Mesenchymal stem cell (in vitro differentiated cells and primary cell): ENCODE data around the gene TMEM205.
A peak's percentile ranks its signal among the peaks of the same experiment; 100 is the strongest.
"Not testable (repeated sequence)": the region's sequence is repeated elsewhere in the genome, so short reads cannot be mapped to it uniquely, and the experiment has no call there.

ENCODE experiments used
- DNase-seq: peaks from one replicate; pipeline ENCODE4 v3.0.0-alpha.2; 2013
- H2AFZ ChIP-seq: one replicate; pipeline ENCODE4 v1.6.1; 2013; ENCODE audit warnings: low read depth, mild to moderate bottlenecking, control low read depth, inconsistent platforms, low read length, moderate library complexity
- H2AK5ac ChIP-seq: 2 replicates; pipeline ENCODE4 v1.6.1; 2013; ENCODE audit warnings: low read length, moderate library complexity, mild to moderate bottlenecking, inconsistent platforms; ENCODE audit not compliant: severe bottlenecking
- H2BK120ac ChIP-seq: one replicate; pipeline ENCODE4 v1.6.1; 2013; ENCODE audit warnings: low read depth, mild to moderate bottlenecking, inconsistent platforms, low read length, moderate library complexity
- H2BK12ac ChIP-seq, 2 experiments: one replicate each; pipeline ENCODE4 v1.6.1; 2013; ENCODE audit warnings: inconsistent platforms in 2 of 2, low read length in 2 of 2, mild to moderate bottlenecking in 2 of 2, moderate library complexity in 2 of 2, control low read depth in 1 of 2
- H2BK15ac ChIP-seq: one replicate; pipeline ENCODE4 v1.6.1; 2013; ENCODE audit warnings: mild to moderate bottlenecking, low read depth, inconsistent platforms; ENCODE audit not compliant: poor library complexity, severe bottlenecking
- H2BK5ac ChIP-seq: 2 replicates; pipeline ENCODE4 v1.6.1; 2013; ENCODE audit warnings: low read depth, mild to moderate bottlenecking, low read length, control low read depth, inconsistent platforms; ENCODE audit not compliant: poor library complexity, severe bottlenecking
- H3K14ac ChIP-seq, 2 experiments: one replicate each; pipeline ENCODE4 v1.6.1; 2013; ENCODE audit warnings: inconsistent platforms in 2 of 2, low read length in 2 of 2, control low read depth in 1 of 2, mild to moderate bottlenecking in 1 of 2, moderate library complexity in 1 of 2
- H3K18ac ChIP-seq, 2 experiments: one replicate each; pipeline ENCODE4 v1.6.1; 2013; ENCODE audit warnings: inconsistent platforms in 2 of 2, low read length in 2 of 2, control low read depth in 1 of 2, low read depth in 1 of 2, mild to moderate bottlenecking in 1 of 2
- H3K23ac ChIP-seq, 2 experiments: one replicate each; pipeline ENCODE4 v1.6.1; 2013; ENCODE audit warnings: inconsistent platforms in 2 of 2, low read length in 2 of 2, mild to moderate bottlenecking in 2 of 2, moderate library complexity in 2 of 2, control low read depth in 1 of 2
- H3K27ac ChIP-seq: 2 replicates; pipeline ENCODE4 v1.5.1; 2013; ENCODE audit warnings: mild to moderate bottlenecking, moderate library complexity, low read length, control low read depth, inconsistent platforms; ENCODE audit not compliant: poor library complexity, severe bottlenecking
- H3K27me3 ChIP-seq, 2 experiments: 2 replicates each; pipeline versions ENCODE4 v1.6.1 to v1.7.0; 2013; ENCODE audit warnings: low read length in 2 of 2, mild to moderate bottlenecking in 2 of 2, moderate library complexity in 2 of 2, control low read depth in 1 of 2, inconsistent platforms in 1 of 2; ENCODE audit not compliant: control insufficient read depth in 1 of 2, insufficient read depth in 1 of 2
- H3K36me3 ChIP-seq, 2 experiments: 2 replicates each; pipeline versions ENCODE4 v1.6.1 to v1.7.0; 2013; ENCODE audit warnings: low read length in 2 of 2, control low read depth in 1 of 2, inconsistent platforms in 1 of 2, low read depth in 1 of 2, mild to moderate bottlenecking in 1 of 2; ENCODE audit not compliant: insufficient read depth in 2 of 2, control insufficient read depth in 1 of 2
- H3K4ac ChIP-seq, 2 experiments: one replicate each; pipeline ENCODE4 v1.6.1; 2013; ENCODE audit warnings: inconsistent platforms in 2 of 2, low read length in 2 of 2, mild to moderate bottlenecking in 2 of 2, moderate library complexity in 2 of 2, control low read depth in 1 of 2, low read depth in 1 of 2
- H3K4me1 ChIP-seq: 2 replicates; pipeline ENCODE4 v1.6.1; 2013; ENCODE audit warnings: low read depth, low read length, control low read depth; ENCODE audit not compliant: control insufficient read depth, insufficient read depth
- H3K4me2 ChIP-seq: 2 replicates; pipeline ENCODE4 v1.6.1; 2013; ENCODE audit warnings: low read length, mild to moderate bottlenecking, inconsistent platforms; ENCODE audit not compliant: poor library complexity, severe bottlenecking
- H3K4me3 ChIP-seq, 2 experiments: 2 replicates each; pipeline versions ENCODE4 v1.5.1 to v1.7.0; 2013; ENCODE audit warnings: low read length in 2 of 2, mild to moderate bottlenecking in 2 of 2, control low read depth in 1 of 2, low read depth in 1 of 2; ENCODE audit not compliant: insufficient read depth in 1 of 2
- H3K79me1 ChIP-seq: replicated peaks from 2 replicates; pipeline ENCODE4 v1.6.1; 2013; ENCODE audit warnings: mild to moderate bottlenecking, control low read depth, low read length, inconsistent platforms; ENCODE audit not compliant: poor library complexity, severe bottlenecking
- H3K9ac ChIP-seq: 2 replicates; pipeline ENCODE4 v1.7.0; 2013; ENCODE audit warnings: mild to moderate bottlenecking, low read length, moderate library complexity
- H3K9me3 ChIP-seq: 2 replicates; pipeline ENCODE4 v1.7.0; 2013; ENCODE audit warnings: mild to moderate bottlenecking, low read length; ENCODE audit not compliant: control insufficient read depth
- H4K8ac ChIP-seq: one replicate; pipeline ENCODE4 v1.6.1; 2013; ENCODE audit warnings: inconsistent platforms, mild to moderate bottlenecking, low read length, moderate library complexity
- H4K91ac ChIP-seq: one replicate; pipeline ENCODE4 v1.6.1; 2013; ENCODE audit warnings: mild to moderate bottlenecking, low read length, inconsistent platforms
- WGBS: methylation state at CpG from one replicate; pipeline ENCODE4 v1.1.7; 2013; ENCODE audit warnings: mixed read lengths; 5-methylcytosine and 5-hydroxymethylcytosine counted together

Gene TMEM205

GRCh38 chr19:11380653-11381537, 34.8 kb upstream of the TMEM205 start:
- peak; percentile 98 for DNase-seq
- Histone ChIP-seq H3K9me3 (no peaks in the 10 kb centered on the region), H3K36me3 (no peaks in the 10 kb centered on the region), H4K91ac (peak overlapping the region; percentile 40), H3K4me1 (peaks cover 52% of the 10 kb centered on the region), H3K14ac (peak overlapping the region in 1 of 2 experiments; percentile 97), H3K4ac (peak overlapping the region in 1 of 2 experiments; percentile 97), H2AFZ (peak overlapping the region; percentile 91), H2BK5ac (no peak overlapping the region), H2BK120ac (no peak overlapping the region), H4K8ac (peak overlapping the region; percentile 63), H3K79me1 (peaks cover under 1% of the 10 kb centered on the region), H3K27ac (no peak overlapping the region), H3K9ac (peak overlapping the region; percentile 94), H2AK5ac (no peak overlapping the region), H3K18ac (peak overlapping the region; percentile 23 to 93), H3K4me2 (peak overlapping the region; percentile 91), H2BK15ac (peak overlapping the region; percentile 89), H3K23ac (no peak overlapping the region), H2BK12ac (peak overlapping the region; percentile 7 to 99), H3K4me3 (peak overlapping the region; percentile 63 to 92), H3K27me3 (peaks cover 14 to 15% of the 10 kb centered on the region in 2 experiments)
- 7% methylated on average over 53 of the region's 54 CpGs for WGBS

GRCh38 chr19:11379857-11380350, 33.8 kb upstream of the TMEM205 start:
- Histone ChIP-seq H3K27me3 (peaks cover 14 to 15% of the 10 kb centered on the region in 2 experiments), H3K9me3 (no peaks in the 10 kb centered on the region), H3K23ac (no peak overlapping the region), H2AFZ (no peak overlapping the region), H3K36me3 (no peaks in the 10 kb centered on the region), H3K27ac (no peak overlapping the region), H2BK15ac (no peak overlapping the region), H3K14ac (no peak overlapping the region), H4K8ac (no peak overlapping the region), H3K79me1 (peaks cover 7% of the 10 kb centered on the region), H2AK5ac (no peak overlapping the region), H2BK120ac (no peak overlapping the region), H3K4ac (no peak overlapping the region), H4K91ac (no peak overlapping the region), H2BK12ac (no peak overlapping the region), H3K4me2 (no peak overlapping the region), H3K4me1 (peaks cover 58% of the 10 kb centered on the region), H3K4me3 (peak overlapping the region in 1 of 2 experiments; percentile 92), H2BK5ac (no peak overlapping the region), H3K9ac (peak overlapping the region; percentile 94), H3K18ac (no peak overlapping the region)
- WGBS: 98% methylated on average over 7 of the region's 7 CpGs
- no peak for DNase-seq

- H2BK120ac ChIP-seq, H3K4ac ChIP-seq, DNase-seq, H3K4me2 ChIP-seq, H3K36me3 ChIP-seq, H2AK5ac ChIP-seq, H2BK12ac ChIP-seq, H2BK5ac ChIP-seq, H4K8ac ChIP-seq, H2AFZ ChIP-seq, H3K18ac ChIP-seq, H3K4me3 ChIP-seq, H3K23ac ChIP-seq, H3K9ac ChIP-seq, H3K27ac ChIP-seq, H2BK15ac ChIP-seq, H3K9me3 ChIP-seq, H3K79me1 ChIP-seq, H3K14ac ChIP-seq, H4K91ac ChIP-seq: not testable (repeated sequence)
- Histone ChIP-seq H3K27me3 (peaks cover 14 to 15% of the 10 kb centered on the region in 2 experiments), H3K4me1 (peaks cover 58% of the 10 kb centered on the region)
- 91% methylated on average over 13 of the region's 14 CpGs for WGBS
Measured at GRCh38 chr19:11379269-11379845, 33.3 kb upstream of the TMEM205 start.
